Activated CD4-positive, alpha-beta T cell treated with anti-CD3 and anti-CD28 coated beads for 48 hours (primary cell): ENCODE results near the gene SCT.
A peak's percentile ranks its signal among the peaks of the same experiment; 100 is the strongest.

ENCODE experiments used
- DNase-seq: peaks from one replicate; pipeline ENCODE4 v3.0.0-alpha.2; 2020

SCT gene

DNA sequence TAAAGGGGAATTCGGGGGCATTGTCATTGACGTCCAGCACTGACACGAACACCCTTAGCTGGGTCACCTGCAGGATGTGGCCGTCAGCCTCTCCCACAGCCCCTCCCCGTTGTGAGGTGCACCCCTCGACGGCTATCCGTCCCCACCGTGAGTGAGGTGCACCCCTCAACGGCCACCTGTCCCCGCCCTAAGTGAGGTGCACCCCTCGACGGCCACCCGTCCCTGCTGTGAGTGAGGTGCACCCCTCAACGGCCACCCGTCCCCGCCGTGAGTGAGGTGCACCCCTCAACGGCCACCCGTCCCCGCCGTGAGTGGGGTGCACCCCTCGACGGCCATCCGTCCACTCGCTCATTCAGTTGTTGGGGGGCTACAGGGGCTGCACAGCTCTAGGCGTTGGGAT, 5.1 kb downstream of the SCT start:
- DNase-seq = no peak

GRCh38 chr11:620935-621814, 5.8 kb downstream of the SCT start:
- DNase-seq = peak; percentile 4

DNA sequence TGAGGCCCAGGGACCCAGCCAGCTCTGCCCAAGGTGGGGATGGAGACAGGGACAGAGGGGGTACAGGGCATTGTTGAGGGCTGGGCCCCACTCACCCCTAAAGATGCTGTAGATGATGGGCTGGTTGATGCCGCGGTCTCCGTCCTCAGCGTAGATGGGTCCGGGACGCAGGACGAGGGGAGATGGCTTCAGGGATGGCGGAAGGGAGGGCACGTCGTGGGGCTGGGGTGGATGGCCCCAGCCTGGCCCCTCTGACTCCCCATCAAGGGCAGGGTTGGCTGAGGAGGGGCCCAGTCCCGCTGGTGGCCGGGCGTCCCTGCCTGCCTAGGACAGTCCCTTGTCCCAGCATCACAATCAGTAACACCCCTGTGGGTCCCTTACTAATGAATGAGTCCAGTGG, 6.8 kb downstream of the SCT start:
- DNase-seq = no peak

DNA sequence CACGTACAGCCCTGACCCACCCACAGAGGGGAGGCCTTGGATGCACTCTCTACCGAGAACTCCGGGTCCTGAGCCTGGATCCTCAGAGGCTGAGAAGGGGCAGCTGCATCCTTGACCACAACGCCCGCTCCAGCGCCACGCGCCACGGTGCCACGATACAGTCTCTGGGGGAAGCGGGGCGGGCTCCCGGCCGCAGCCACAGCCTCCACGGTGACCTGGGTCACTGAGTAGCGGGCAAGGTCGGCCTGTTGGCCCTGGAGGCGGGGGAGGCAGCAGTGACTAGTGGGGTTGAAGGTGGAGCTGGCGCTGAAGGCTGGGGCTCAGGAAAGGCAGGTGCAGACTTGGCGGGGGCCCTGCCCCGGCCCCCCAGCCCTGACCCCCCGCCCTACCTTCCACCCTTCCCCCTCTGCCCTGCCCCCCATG, 7.3 kb downstream of the SCT start:
- no peak for DNase-seq

GRCh38 chr11:618856-619627, 7.9 kb downstream of the SCT start:
- no peak for DNase-seq

DNA sequence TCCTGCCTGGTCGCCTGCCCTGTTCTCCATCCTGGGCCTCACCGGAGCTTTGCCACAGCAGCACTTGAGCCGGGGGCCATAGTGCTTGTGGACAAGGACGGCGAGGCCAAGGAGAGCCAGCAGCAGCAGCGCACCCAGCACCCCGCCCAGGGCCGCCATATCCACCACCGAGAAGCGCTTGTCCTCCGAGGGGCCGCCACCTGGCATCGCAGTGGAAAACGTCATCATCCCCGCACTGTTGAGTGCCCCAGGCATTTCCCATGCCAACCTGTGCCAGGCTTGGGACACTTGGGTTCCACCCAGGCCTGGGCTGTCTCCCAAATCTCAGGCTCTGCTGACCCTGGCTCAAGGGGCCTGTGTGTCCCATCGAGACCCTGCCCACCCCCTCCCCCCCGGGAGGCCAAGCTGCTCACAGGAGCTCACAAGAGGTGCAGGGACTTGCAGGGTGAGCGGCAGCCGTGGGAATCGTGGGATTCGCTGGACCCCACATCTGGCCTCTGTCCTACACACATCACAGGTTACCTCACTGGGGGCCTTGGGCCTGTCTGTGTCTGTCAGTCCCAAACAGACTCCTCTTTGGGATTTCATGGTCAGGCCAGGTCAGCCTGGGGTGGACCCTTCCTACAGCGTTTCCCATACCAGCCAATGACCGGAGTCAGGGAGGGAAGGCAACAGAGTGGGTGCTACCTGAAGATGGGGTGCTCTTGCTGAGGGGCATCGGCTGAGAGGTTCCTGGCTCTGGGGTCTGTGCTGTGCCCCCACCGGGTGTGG, 8.9 kb downstream of the SCT start:
- peak; percentile 6 for DNase-seq

DNA sequence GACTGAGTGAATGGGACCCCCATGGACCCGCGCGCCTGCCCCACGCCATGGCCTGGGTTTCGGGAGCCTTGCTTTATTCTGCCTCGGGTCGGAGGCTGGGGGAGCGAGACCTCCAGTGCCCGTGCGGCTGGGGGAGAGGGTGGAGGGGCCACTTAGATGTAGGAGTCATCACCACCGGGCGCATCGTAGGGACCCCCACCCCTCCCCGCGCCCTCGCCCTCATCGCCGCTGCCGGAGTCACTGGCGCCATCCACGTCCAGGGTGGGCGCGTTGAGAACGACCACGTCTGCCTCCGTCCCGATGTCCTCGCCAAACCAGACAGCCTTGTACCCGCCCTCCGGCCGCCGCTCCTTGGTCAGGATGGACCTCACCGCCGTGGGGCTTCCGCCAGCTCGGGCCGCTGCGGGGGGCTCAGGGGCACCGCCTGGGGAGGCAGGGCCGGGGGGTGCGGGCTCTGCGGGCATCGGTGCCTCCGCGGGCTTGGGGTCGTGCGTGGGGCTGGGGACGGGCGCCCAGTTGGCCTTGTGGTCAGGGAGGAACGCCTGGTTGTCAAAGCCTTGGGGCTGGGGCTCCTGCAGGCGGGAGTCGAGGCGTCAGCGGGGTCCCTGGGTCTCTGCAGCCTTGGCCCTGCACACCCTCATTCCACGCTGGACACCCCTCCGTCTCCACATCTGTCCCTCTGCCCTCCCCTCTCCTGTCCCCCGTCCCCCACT, 9.6 kb downstream of the SCT start:
- peak; percentile 6 for DNase-seq

DNA sequence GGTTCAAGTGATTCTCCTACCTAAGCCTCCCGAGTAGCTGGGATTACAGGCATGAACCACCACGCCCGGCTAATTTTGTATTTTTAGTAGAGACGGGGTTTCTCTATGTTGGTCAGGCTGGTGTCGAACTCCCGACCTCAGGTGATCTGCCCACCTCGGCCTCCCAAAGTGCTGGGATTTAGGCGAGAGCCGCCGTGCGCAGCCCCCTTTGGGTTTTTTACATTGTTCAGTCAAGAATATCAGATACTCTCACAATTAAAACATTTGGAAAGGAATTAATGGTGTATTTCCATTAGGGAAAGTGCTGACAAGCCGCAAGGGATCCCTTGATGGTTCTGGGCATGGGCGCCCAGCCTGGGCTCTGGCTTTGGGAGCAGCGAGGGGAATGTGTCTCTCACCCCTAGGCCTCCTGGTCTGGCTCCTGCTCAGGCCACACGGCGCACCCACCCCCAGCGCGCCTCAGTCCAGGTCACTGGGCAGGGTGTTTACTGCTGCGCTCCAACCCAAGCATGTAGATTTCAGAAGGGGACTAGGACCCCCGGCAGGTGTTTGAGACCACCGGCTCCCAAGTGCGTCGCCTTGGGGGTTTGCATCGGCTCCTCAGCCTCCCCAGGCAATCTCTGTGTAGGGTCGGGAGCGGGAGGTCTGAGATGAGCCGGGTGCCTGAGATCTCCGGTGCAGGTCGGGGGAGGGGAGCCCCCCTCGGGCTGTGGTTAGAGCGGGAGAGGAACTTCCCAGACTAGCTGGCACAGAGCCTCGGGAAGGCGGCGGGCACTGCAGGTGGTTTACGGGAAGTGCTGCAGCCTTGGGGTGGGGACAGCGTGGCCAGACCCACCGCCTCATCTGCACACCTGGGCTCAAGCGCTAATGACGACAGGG, 10.4 kb downstream of the SCT start:
- DNase-seq = peak; percentile 3

GRCh38 chr11:615504-616319, 11.3 kb downstream of the SCT start, which contains the start of gene IRF7:
TSS of gene IRF7 (minus strand) at chr11:615950. CDS start at chr11:615364, 586 bp downstream.
- peak; percentile 88 for DNase-seq

GRCh38 chr11:614623-615503, 12.1 kb downstream of the SCT start:
- peak; percentile 16 for DNase-seq

DNA sequence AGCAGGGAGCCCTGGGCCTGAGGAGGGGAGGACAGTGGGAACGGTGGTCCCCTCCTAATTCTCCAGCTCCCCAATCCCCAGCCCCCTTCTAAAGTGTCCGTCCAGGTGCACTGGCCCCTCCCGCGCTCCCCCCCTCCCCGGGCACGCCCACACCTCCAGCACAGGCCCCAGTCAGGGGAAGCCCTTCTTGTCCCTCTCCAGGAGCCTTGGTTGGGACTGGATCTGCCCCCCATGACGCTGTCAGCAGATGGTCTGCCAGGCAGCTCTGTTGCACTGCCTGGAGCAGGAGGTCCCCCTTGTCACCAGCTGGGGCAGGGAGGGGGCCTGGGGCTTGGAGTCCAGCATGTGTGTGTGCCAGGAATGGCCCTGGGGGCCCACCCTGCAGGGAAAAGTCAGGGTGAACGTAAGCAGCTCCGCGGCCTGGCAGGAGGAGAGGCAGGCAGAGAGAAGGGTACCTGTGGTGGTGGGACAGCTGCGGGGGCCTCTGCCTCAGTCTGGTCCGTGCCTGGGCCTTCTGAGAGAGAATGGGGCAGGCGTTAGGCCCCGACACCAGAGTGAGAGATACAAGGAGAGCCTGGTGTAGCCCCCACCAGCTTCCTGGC, 12.9 kb downstream of the SCT start:
- DNase-seq = peak; percentile 23

DNA sequence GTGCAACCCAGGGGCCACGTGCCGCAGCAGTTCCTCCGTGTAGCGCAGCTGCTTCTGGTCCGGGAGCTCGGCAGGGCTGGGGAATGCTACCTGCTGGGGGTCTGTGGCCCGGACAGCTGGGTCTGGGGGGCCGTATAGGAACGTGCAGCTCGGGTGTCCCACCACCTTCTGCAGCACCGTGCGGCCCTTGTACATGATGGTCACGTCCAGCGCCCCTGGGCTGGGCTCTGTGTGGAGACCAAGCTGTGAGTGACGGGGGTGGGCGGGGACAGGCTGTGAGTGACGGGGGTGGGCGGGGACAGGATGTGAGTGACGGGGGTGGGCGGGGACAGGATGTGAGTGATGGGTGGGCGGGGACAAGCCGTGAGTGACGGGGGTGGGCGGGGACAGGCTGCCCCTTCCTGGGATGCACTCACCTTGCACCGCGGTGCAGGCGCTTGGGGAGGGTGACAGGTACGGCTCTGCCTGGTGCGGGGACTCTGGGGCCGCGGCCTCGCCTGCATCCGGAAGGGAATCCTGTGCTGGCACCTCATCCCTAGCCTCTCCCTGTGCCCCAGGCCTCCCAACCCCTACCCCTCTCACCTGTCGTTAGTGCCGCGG, 13.5 kb downstream of the SCT start:
- DNase-seq = peak; percentile 89

DNA sequence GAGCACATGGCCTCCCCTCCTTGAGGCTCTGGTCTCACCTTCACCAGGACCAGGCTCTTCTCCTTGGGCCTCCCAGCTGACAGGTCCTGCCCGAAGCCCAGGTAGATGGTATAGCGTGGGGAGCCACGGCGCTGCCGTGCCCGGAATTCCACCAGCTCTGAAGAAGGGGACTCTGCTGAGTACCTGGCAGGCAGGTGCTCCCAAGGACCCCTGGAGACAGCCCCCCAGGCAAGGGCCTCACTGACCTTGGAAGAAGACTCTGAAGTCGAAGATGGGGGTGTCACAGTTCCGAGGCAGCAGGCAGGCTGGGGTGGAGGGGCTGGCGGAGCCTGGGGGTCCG, 14.1 kb downstream of the SCT start:
- DNase-seq = no peak

GRCh38 chr11:612201-612960, 14.6 kb downstream of the SCT start:
- DNase-seq = peak; percentile 47

- DNase-seq = peak; percentile 4
Observed at GRCh38 chr11:611001-611996, 15.7 kb downstream of the SCT start.

DNA sequence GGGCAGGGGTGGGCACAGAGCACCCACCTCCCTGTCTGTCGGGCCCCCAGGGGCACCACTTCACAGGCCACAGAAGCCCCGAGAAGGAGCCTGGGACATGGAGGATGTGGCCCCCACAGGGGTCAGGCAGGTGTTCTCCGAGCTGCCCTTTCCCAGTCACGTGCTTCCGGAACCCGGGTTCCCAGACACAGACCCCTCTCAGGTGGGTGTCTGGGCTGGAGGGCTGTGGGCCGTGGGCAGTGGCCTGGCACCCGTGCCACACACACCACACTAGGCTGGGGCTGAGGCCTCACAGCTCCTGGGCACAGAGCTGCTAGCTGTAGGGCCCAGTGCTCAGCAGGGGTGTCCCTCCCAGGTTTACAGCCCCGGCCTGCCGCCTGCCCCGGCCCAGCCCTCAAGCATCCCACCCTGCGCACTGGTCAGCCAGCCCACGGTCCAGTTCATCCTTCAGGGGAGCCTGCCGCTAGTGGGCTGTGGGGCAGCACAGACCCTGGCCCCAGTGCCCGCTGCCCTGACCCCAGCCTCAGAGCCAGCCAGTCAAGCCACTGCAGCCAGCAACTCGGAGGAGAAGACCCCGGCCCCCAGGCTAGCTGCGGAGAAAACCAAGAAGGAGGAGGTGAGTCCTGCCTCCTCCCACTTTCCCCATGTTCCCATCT, 16.7 kb downstream of the SCT start:
- DNase-seq = no peak
